Subcutaneous adipose tissue (tissue), 4 donors: ENCODE measurements around the gene SNAP91. TPM values are rescaled to one million over a fixed set of nuclear protein-coding genes. Genes with fewer than 3 reads are reported as not detected.

Experiments used
- CTCF ChIP-seq: fragments of 450-650 bp; IDR thresholded peaks from one replicate; pipeline ENCODE4 v1.5.1; 2016; ENCODE audit warnings: low read depth, mild to moderate bottlenecking, control low read depth, antibody characterized with exemption, moderate library complexity
- total RNA-seq, 4 donors: library from RNA; depleted of rRNA; stranded (reverse); fragments of >200 nt; gene quantifications; one replicate each; pipeline ENCODE4 v1.1.0, GENCODE V29; 2016

SNAP91 gene
- total RNA-seq, 4 donors from 2014 or later: not detected

DNA sequence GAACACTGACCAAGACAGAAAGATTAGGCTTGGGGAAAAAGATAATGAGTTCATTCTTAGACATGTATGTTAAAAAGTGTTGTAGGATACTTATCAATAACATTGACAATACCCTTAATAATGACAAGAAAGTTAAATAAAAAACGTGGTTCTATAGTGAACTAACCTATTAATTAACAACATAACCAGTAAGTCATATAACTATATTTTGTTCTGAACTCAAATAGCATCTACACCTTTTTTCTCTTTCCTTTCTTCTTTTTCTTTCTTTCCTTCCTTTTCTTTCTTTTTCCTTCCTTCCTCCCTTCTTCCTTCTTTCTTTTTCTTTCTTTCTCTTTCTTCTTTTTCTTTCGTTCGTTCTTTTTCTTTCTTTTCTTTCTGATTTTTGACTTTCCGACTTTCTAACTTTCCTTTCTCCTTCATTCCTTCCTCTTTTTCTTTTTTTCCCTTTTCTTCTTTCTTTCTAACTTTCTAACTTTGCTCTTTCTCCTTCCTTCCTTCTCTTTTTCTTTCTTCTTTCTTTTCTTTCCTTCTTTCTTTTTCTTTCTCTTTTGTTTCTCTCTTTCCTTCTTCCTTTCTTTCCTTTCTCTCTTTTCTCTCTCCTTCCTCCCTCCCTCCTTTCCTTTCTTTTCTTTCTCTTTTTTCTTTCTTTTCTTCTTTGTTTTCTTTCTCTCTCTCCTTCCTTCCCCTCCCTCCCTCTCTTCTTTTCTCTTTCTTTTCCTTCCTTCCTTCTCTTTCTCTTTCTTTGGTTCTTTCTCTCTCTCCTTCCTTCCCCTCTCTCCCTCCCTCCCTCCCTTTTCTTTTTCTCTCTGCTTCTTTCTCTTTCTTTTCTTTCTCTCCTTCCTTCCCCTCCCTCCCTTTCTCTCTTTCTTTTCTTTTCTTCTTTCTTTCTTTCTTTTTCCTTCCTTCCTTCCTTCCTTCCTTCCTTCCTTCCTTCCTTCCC is 172.0 kb downstream of the SNAP91 start:
- no peak for TF ChIP-seq CTCF

- no peak for TF ChIP-seq CTCF
Measured at GRCh38 chr6:83536034-83536646, 172.8 kb downstream of the SNAP91 start.

DNA sequence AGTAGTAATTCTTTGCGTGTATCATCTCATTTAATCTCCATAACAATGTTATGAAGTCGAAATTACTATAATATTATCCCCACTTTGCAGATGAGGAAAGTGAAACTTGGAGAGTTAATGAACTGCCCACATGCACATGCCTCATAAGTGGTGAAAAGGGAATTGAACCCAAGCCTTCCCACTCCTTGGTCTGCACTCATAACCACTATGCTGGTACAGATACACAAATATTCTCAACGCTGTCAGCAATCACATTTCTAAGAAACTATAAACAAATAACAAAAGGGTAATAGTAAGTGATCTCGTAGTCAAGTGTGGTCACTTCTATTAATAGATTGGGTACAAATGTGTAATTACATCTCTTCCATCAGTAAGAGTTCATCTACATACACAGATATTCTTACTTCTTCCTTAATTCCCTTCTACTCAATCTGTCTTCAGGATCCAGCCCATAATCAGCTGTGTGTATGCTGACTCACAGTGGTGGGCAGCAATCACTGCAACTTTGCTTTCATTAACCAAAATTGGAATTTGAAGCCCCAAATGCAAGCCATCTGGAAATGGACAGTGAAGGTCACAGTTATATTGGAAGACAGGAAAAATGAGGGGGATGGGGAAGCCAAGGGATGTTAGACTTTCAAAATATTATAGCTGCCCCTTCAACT is 190.0 kb downstream of the SNAP91 start:
- no peak for TF ChIP-seq CTCF

DNA sequence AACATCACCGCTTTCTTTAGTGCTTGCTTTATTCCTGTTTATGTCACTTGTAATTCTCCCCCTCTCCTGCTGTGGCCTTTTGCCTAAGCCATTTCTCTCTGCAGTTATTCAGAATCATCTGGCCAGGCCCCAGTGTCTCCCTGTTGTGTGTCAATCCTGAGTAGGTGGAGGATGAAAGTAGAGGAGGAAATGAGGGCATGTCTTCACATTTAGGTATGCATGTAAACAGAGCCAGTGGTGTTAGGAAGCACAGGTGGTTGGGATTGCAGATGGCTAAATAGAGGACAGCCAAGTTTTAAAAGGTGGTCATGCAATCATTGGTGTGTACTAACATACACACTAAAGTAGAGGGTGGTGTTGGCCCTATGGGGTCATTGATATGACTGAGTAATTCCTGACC is 191.4 kb downstream of the SNAP91 start:
- TF ChIP-seq CTCF: no peak

GRCh38 chr6:83514866-83515466 is 193.9 kb downstream of the SNAP91 start:
- no peak for TF ChIP-seq CTCF

DNA sequence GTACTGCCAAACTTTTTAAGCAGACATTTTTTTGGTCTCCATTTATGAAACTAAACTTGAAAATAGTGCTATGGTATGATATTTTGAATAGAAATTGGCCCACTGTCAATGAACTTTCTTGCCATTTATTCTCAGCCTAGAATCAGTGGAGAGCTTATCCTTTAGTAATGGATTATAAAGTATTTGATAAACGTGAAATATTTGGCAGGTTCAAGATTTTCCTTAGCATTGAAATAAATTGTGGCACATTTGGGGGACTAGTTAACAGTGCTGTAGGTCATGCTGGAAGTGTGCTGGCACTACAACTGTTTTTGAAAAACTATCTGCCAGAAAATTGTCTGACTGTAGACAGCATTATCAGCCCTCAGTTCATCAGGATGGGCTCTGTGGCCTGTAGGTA is 194.4 kb downstream of the SNAP91 start:
- no peak for TF ChIP-seq CTCF
